Right lobe of liver (tissue), 4 donors: ENCODE data around the gene FAM90A1.
"Not testable (repeated sequence)": the region's sequence is repeated elsewhere in the genome, so short reads cannot be mapped to it uniquely, and the experiment has no call there.

Source experiments
- POLR2A ChIP-seq: fragments of 450-650 bp; IDR thresholded peaks from one replicate; pipeline ENCODE4 v1.6.1; 2017; ENCODE audit warnings: antibody characterized with exemption, mild to moderate bottlenecking
- TF ChIP-seq, protein P1 (sequence below), 4 donors: fragments of 200-600 bp in 3 of 4; fragments of 450-650 bp in 1 of 4; IDR thresholded peaks; one replicate each; pipeline versions ENCODE4 v1.5.1 to v1.8.0; 2016 to 2022; ENCODE audit warnings: antibody characterized with exemption in 4 of 4, mild to moderate bottlenecking in 2 of 4
- donor health status: DM: no; HTN: no; CAD: no.
- donor health status: DM: no; HTN: no; CAD: no.
- donor health status: DM: no; HTN: yes; CAD: no.

DNA sequence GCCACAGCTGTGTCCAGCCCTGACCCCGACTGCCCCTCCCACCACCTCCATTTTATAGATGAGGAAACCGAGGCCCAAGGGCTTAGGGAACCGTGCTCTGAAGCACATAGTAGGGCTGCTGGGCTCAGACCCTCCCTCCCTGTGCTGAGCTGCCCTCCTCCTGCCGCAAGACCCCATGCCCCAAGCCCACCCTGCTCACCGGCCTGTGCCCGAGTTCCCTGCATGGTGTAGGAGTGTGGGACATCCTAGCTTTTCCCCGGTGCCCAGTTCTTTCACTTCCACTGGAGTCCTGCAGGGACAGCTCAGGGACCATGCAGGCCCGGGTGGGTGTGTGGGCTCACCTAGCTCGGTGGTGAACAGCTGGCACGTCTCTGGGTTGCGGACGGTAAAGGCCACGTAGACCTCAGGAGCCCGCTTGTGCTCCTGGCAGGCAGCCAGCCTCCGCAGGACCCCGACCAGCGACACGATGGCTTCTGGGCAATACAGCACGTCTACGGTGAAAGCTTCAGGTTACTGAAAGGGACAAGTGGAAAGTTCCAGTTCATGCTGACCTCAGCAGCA, 6.6 kb upstream of the FAM90A1 start:
- not testable (repeated sequence) for TF ChIP-seq POLR2A
- TF ChIP-seq, protein P1, sequence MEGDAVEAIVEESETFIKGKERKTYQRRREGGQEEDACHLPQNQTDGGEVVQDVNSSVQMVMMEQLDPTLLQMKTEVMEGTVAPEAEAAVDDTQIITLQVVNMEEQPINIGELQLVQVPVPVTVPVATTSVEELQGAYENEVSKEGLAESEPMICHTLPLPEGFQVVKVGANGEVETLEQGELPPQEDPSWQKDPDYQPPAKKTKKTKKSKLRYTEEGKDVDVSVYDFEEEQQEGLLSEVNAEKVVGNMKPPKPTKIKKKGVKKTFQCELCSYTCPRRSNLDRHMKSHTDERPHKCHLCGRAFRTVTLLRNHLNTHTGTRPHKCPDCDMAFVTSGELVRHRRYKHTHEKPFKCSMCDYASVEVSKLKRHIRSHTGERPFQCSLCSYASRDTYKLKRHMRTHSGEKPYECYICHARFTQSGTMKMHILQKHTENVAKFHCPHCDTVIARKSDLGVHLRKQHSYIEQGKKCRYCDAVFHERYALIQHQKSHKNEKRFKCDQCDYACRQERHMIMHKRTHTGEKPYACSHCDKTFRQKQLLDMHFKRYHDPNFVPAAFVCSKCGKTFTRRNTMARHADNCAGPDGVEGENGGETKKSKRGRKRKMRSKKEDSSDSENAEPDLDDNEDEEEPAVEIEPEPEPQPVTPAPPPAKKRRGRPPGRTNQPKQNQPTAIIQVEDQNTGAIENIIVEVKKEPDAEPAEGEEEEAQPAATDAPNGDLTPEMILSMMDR (IDR thresholded peaks at IDR 0.05), result not testable (repeated sequence)
